Endothelial cell of umbilical vein (primary cell): ENCODE results near the gene ANGPTL4. TPM values are rescaled to one million over a fixed set of nuclear protein-coding genes. Genes with fewer than 3 reads are reported as not detected.

Experiments
- BruUV-seq: library from RNA; stranded (reverse); fragments of 400-500 nt; replicated peaks from 2 replicates; lab custom pipeline; 2021; lab: Mats Ljungman, UMichigan
- CTCF ChIA-PET: fragments of 300-600, 350-600 bp; sonication (Branson Sonifier 250); formaldehyde crosslinking; loops from one replicate; lab custom pipeline; 2021; ENCODE audit warnings: antibody characterized with exemption, inconsistent platforms; lab: Charles Lee
- POLR2A ChIA-PET: fragments of 300-600, 350-600 bp; sonication (Branson Sonifier 250); formaldehyde crosslinking; loops from one replicate; lab custom pipeline; 2021; ENCODE audit warnings: antibody characterized with exemption, inconsistent platforms; lab: Charles Lee
- DNase-seq: peaks from one replicate; pipeline ENCODE4 v3.0.0-alpha.2; 2011; ENCODE audit warnings: low read depth, low spot score
- FAIRE-seq: peaks from 2 replicates; lab custom pipeline; 2011; peaks lifted over from hg19 to GRCh38; lab: Jason Lieb, UNC
- H2AFZ ChIP-seq: 2 replicates; pipeline ENCODE4 v1.6.0; 2012; ENCODE audit warnings: low read depth, low read length, control low read depth, inconsistent platforms
- H3K27ac ChIP-seq: 2 replicates; pipeline ENCODE4 v1.5.1; 2011; ENCODE audit warnings: low read depth, mild to moderate bottlenecking, control low read depth, low read length, moderate library complexity; ENCODE audit not compliant: insufficient read depth
- H3K27me3 ChIP-seq, 2 experiments: 2 replicates each; pipeline versions ENCODE4 v1.6.0 to v1.6.1; 2011; ENCODE audit warnings: low read length in 2 of 2, mixed read lengths in 1 of 2; ENCODE audit not compliant: control insufficient read depth in 2 of 2, insufficient read depth in 2 of 2
- H3K36me3 ChIP-seq, 2 experiments: 2 replicates in 1 of 2; 3 replicates in 1 of 2; pipeline ENCODE4 v1.5.1; 2011; ENCODE audit warnings: low read length in 2 of 2, mild to moderate bottlenecking in 1 of 2, moderate library complexity in 1 of 2; ENCODE audit not compliant: control insufficient read depth in 2 of 2, insufficient read depth in 2 of 2; ENCODE audit errors: extremely low read depth in 1 of 2
- H3K4me1 ChIP-seq: 3 replicates; pipeline ENCODE4 v1.5.1; 2011; ENCODE audit warnings: mild to moderate bottlenecking, low read length; ENCODE audit not compliant: control insufficient read depth, insufficient read depth; ENCODE audit errors: extremely low read depth
- H3K4me2 ChIP-seq: 2 replicates; pipeline ENCODE4 v1.6.1; 2011; ENCODE audit warnings: low read length, control low read depth, mixed read lengths; ENCODE audit not compliant: insufficient read depth
- H3K4me3 ChIP-seq, 3 experiments: fragments of 200-600 bp in 1 of 3; sonication (generic), shearing (Covaris generic) in 1 of 3; replicated peaks in 1 of 3; 2 replicates each; pipeline ENCODE4 v1.5.1; 2011 to 2016; ENCODE audit warnings: control low read depth in 3 of 3, low read length in 3 of 3, mild to moderate bottlenecking in 2 of 3, inconsistent platforms in 1 of 3, low read depth in 1 of 3, moderate library complexity in 1 of 3; ENCODE audit not compliant: insufficient read depth in 1 of 3
- H3K79me2 ChIP-seq: 2 replicates; pipeline ENCODE4 v1.6.0; 2012; ENCODE audit warnings: low read length, inconsistent platforms; ENCODE audit not compliant: control insufficient read depth, insufficient read depth
- H3K9ac ChIP-seq: replicated peaks from 2 replicates; pipeline ENCODE3; 2011; ENCODE audit warnings: low read length, control low read depth; ENCODE audit not compliant: insufficient read depth; ENCODE audit errors: extremely low read depth
- H3K9me1 ChIP-seq: replicated peaks from 3 replicates; pipeline ENCODE4 v1.6.0; 2011; ENCODE audit warnings: mild to moderate bottlenecking, low read length; ENCODE audit not compliant: control insufficient read depth, insufficient read depth; ENCODE audit errors: extremely low read depth
- H3K9me3 ChIP-seq: replicated peaks from 2 replicates; pipeline ENCODE4 v1.5.1; 2012; ENCODE audit warnings: low read length, inconsistent platforms; ENCODE audit not compliant: control insufficient read depth, insufficient read depth
- H4K20me1 ChIP-seq: replicated peaks from 2 replicates; pipeline ENCODE3; 2011; ENCODE audit warnings: mild to moderate bottlenecking, low read length; ENCODE audit not compliant: control insufficient read depth, insufficient read depth; ENCODE audit errors: extremely low read depth
- CTCF ChIP-seq, 2 donors: IDR thresholded peaks; 1 replicate in 1 of 2; 2 replicates in 1 of 2; pipeline ENCODE4 v1.5.1; 2011; ENCODE audit warnings: low read length in 2 of 2, mild to moderate bottlenecking in 2 of 2, moderate library complexity in 2 of 2, control low read depth in 1 of 2, inconsistent platforms in 1 of 2, low read depth in 1 of 2; ENCODE audit not compliant: insufficient read depth in 1 of 2; ENCODE audit errors: extremely low read depth in 1 of 2
- EZH2 ChIP-seq: IDR thresholded peaks from 2 replicates; pipeline ENCODE4 v1.6.1; 2012; ENCODE audit warnings: borderline replicate concordance, low read depth, mild to moderate bottlenecking, moderate library complexity, low read length, inconsistent platforms; ENCODE audit not compliant: severe bottlenecking
- FOS ChIP-seq: IDR thresholded peaks from 2 replicates; pipeline ENCODE4 v1.6.1; 2011; ENCODE audit warnings: mild to moderate bottlenecking, low read length, moderate library complexity, borderline replicate concordance; ENCODE audit not compliant: insufficient read depth
- GATA2 ChIP-seq: IDR thresholded peaks from 2 replicates; pipeline ENCODE4 v1.7.0; 2011; ENCODE audit warnings: low read depth, mild to moderate bottlenecking, moderate library complexity, mixed read lengths, low read length; ENCODE audit not compliant: insufficient read length, insufficient read depth
- JUN ChIP-seq: IDR thresholded peaks from 2 replicates; pipeline ENCODE4 v1.6.1; 2011; ENCODE audit warnings: borderline replicate concordance, low read depth; ENCODE audit not compliant: insufficient read length, insufficient read depth
- MAX ChIP-seq: IDR thresholded peaks from 2 replicates; pipeline ENCODE4 v1.6.1; 2011; ENCODE audit not compliant: insufficient read depth, insufficient read length
- MYC ChIP-seq: IDR thresholded peaks from one replicate; pipeline ENCODE4 v1.6.1; 2011; ENCODE audit warnings: mild to moderate bottlenecking, low read depth, low read length
- POLR2A ChIP-seq: IDR thresholded peaks from 2 replicates; pipeline ENCODE4 v1.6.1; 2012; ENCODE audit warnings: low read depth, mild to moderate bottlenecking, control low read depth, low read length
- POLR2AphosphoS5 ChIP-seq: IDR thresholded peaks from 2 replicates; pipeline ENCODE4 v1.6.1; 2012; ENCODE audit warnings: low read depth, mild to moderate bottlenecking, control low read depth, low read length, moderate library complexity; ENCODE audit not compliant: insufficient read depth
- dilution Hi-C: fragments of 300-500 bp; cut with MboI; formaldehyde crosslinking; loops from one replicate; pipeline ENCODE4 v1.15.0; 2019; ENCODE audit warnings: low sequenced_read_pairs; ENCODE audit not compliant: extremely low pct_ligation_motif_present
- intact Hi-C: fragments of 100-400 bp; cut with micrococcal nuclease; formaldehyde crosslinking; loops from one replicate; pipeline ENCODE4 v1.10.0; 2022
- polyA plus RNA-seq, 4 experiments: library from polyadenylated mRNA; depleted of rRNA in 3 of 4; stranded (reverse) in 3 of 4; unstranded in 1 of 4; fragments of >200 nt; gene quantifications; 2 replicates each; pipeline versions ENCODE4 v1.2.1 to v1.2.3, GENCODE V29; 2011 to 2012; ENCODE audit warnings: missing spikeins in 1 of 4
- total RNA-seq: library from RNA; stranded (reverse); gene quantifications from 2 replicates; pipeline ENCODE4 v1.2.3, GENCODE V29; 2021

The ANGPTL4 gene
- total and polyA plus RNA-seq, 2 donors (not counting 3 experiments of a cell fraction or from before 2014, with no cell fraction given), result 3.9 to 14.1 TPM

GRCh38 chr19:8387688-8388611, 24.0 kb downstream of the ANGPTL4 start:
- no peaks in the 10 kb centered on the region for H3K9me3 ChIP-seq
- no peak overlapping the region for H2AFZ ChIP-seq
- H3K4me2 ChIP-seq, result no peak overlapping the region
- no peak for FAIRE-seq
- no peaks in the 10 kb centered on the region for H3K9me1 ChIP-seq
- dilution Hi-C loops (no loop called here), intact Hi-C loops (no loop called here)
- peaks cover 12% of the 10 kb centered on the region for H3K4me1 ChIP-seq
- ChIA-PET CTCF (no interaction called here), POLR2A (no interaction called here)
- TF ChIP-seq EZH2, result no peak
- H3K4me3 ChIP-seq, result no peak overlapping the region
- no peak overlapping the region for H3K27ac ChIP-seq
- BruUV-seq, result no TSS peak
- H3K36me3 ChIP-seq, result no peaks in the 10 kb centered on the region
- no peaks in the 10 kb centered on the region for H3K27me3 ChIP-seq
- H3K9ac ChIP-seq, result no peak overlapping the region
- no peak for DNase-seq
- H4K20me1 ChIP-seq, result no peaks in the 10 kb centered on the region
- H3K79me2 ChIP-seq, result peaks cover 19% of the 10 kb centered on the region

DNA sequence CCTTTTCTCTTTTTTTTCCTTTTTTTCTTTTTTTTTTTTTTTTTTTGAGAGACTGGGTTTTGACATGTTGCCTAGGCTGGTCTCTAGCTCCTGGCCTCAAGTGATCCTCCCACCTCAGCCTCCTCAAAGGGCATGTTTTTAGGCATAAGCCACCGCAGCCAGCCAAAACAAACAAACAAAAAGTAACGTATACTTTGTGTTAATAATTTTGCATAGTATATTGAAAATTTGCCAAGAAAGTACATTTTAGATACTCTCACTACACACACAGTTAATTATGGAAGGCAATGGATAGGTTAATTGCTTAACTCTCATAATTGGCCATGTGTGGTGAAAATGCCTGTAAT, 24.6 kb downstream of the ANGPTL4 start:
- Histone ChIP-seq H3K79me2 (peaks cover 25% of the 10 kb centered on the region), H4K20me1 (no peaks in the 10 kb centered on the region), H2AFZ (no peak overlapping the region), H3K9ac (no peak overlapping the region), H3K36me3 (no peaks in the 10 kb centered on the region), H3K9me3 (no peaks in the 10 kb centered on the region), H3K4me1 (peaks cover 12% of the 10 kb centered on the region), H3K4me2 (no peak overlapping the region), H3K9me1 (no peaks in the 10 kb centered on the region), H3K4me3 (no peak overlapping the region), H3K27ac (no peak overlapping the region), H3K27me3 (no peaks in the 10 kb centered on the region)
- no peak for DNase-seq
- CTCF ChIA-PET, result no interaction called here
- TF ChIP-seq MYC (no peak), CTCF (IDR thresholded peaks at IDR 0.05; ENCODE audit: extremely low read depth in 1 of 2, insufficient read depth in 1 of 2, low read depth in 1 of 2, low read length in 2 of 2) (no peak), FOS (no peak), MAX (no peak), JUN (no peak), GATA2 (no peak), EZH2 (no peak), POLR2A (no peak), POLR2AphosphoS5 (no peak)
- FAIRE-seq, result no peak
- dilution Hi-C loops, result no loop called here
- POLR2A ChIA-PET, result no interaction called here
- intact Hi-C loops, result no loop called here
- no TSS peak for BruUV-seq
